A673 (cell line): ENCODE data around the gene EFCAB8. TPM values are rescaled to one million over a fixed set of nuclear protein-coding genes. Genes with fewer than 3 reads are reported as not detected.

Experiments used
- BruUV-seq: library from RNA; stranded (reverse); fragments of 400-500 nt; replicated peaks from 2 replicates; lab custom pipeline; 2021; lab: Mats Ljungman, UMichigan
- CTCF ChIA-PET: fragments of 300-600 bp; sonication (Branson Sonifier 250); formaldehyde crosslinking; loops from one replicate; lab custom pipeline; 2022; ENCODE audit warnings: antibody characterized with exemption; lab: Charles Lee
- POLR2A ChIA-PET: fragments of 300-600 bp; sonication (Branson Sonifier 250); formaldehyde crosslinking; loops from one replicate; lab custom pipeline; 2022; ENCODE audit warnings: antibody characterized with exemption; ENCODE audit not compliant: low non-redundant PET; lab: Charles Lee
- DNase-seq: peaks from one replicate; pipeline ENCODE4 v3.0.0-alpha.2; 2015; ENCODE audit warnings: low spot score
- H3K27ac ChIP-seq: fragments of 200-600 bp; sonication (generic); 2 replicates; pipeline ENCODE4 v1.5.1; 2016; ENCODE audit warnings: mixed run types, low read depth, mild to moderate bottlenecking, mixed read lengths, antibody characterized with exemption, low read length; ENCODE audit not compliant: poor library complexity, severe bottlenecking
- H3K27me3 ChIP-seq: fragments of 200-600 bp; sonication (generic); replicated peaks from 2 replicates; pipeline ENCODE4 v1.6.1; 2017; ENCODE audit warnings: mixed run types, low read depth, mild to moderate bottlenecking, mixed read lengths, antibody characterized with exemption, low read length; ENCODE audit not compliant: insufficient read depth, poor library complexity
- H3K36me3 ChIP-seq: fragments of 200-600 bp; sonication (generic); 2 replicates; pipeline ENCODE4 v1.6.1; 2016; ENCODE audit warnings: mixed run types, mild to moderate bottlenecking, mixed read lengths, antibody characterized with exemption, low read length; ENCODE audit not compliant: insufficient read depth, poor library complexity, severe bottlenecking
- H3K4me1 ChIP-seq: fragments of 200-600 bp; sonication (generic); 2 replicates; pipeline ENCODE4 v1.6.1; 2017; ENCODE audit warnings: mixed run types, mild to moderate bottlenecking, mixed read lengths, antibody characterized with exemption, low read length; ENCODE audit not compliant: insufficient read depth, poor library complexity, severe bottlenecking
- H3K4me3 ChIP-seq: fragments of 200-600 bp; sonication (generic); 2 replicates; pipeline ENCODE4 v1.5.1; 2016; ENCODE audit warnings: low read depth, mixed run types, mild to moderate bottlenecking, mixed read lengths, low read length; ENCODE audit not compliant: poor library complexity, severe bottlenecking
- H3K9me3 ChIP-seq: fragments of 200-600 bp; sonication (generic); 2 replicates; pipeline ENCODE4 v1.6.1; 2016; ENCODE audit warnings: mixed run types, low read depth, mild to moderate bottlenecking, mixed read lengths, antibody characterized with exemption, low read length; ENCODE audit not compliant: poor library complexity, severe bottlenecking
- EZH2 ChIP-seq: fragments of 200-600 bp; sonication (generic); IDR thresholded peaks from 2 replicates; pipeline ENCODE4 v1.6.1; 2017; ENCODE audit warnings: borderline replicate concordance, low read depth, mild to moderate bottlenecking, mixed read lengths, antibody characterized with exemption, low read length; ENCODE audit not compliant: poor library complexity, severe bottlenecking
- intact Hi-C: fragments of 100-400 bp; cut with micrococcal nuclease; formaldehyde crosslinking; loops from one replicate; pipeline ENCODE4 v1.10.0; 2022; ENCODE audit not compliant: unreplicated experiment
- total RNA-seq: library from RNA; stranded (reverse); gene quantifications from 2 replicates; pipeline ENCODE4 v1.2.3, GENCODE V29; 2021
- TF ChIP-seq, protein P1 (sequence below): fragments of 300-800, 200-600 bp; sonication (generic); conservative IDR thresholded peaks from 2 replicates; pipeline ENCODE4 v1.5.1; 2017; ENCODE audit warnings: low read depth, mild to moderate bottlenecking, antibody characterized with exemption, low read length, moderate library complexity, mixed read lengths

The EFCAB8 gene
- total RNA-seq, 1 experiment from 2014 or later, result not detected

GRCh38 chr20:32993496-32994050, 134.8 kb downstream of the EFCAB8 start:
- H3K4me1 ChIP-seq, result no peaks in the 10 kb centered on the region
- H3K27ac ChIP-seq, result no peak overlapping the region
- H3K4me3 ChIP-seq, result no peak overlapping the region
- intact Hi-C loops, result no loop called here
- ChIA-PET CTCF (no interaction called here), POLR2A (no interaction called here)
- H3K36me3 ChIP-seq, result no peaks in the 10 kb centered on the region
- no peak for DNase-seq
- TF ChIP-seq EZH2, result no peak
- TF ChIP-seq, protein P1, sequence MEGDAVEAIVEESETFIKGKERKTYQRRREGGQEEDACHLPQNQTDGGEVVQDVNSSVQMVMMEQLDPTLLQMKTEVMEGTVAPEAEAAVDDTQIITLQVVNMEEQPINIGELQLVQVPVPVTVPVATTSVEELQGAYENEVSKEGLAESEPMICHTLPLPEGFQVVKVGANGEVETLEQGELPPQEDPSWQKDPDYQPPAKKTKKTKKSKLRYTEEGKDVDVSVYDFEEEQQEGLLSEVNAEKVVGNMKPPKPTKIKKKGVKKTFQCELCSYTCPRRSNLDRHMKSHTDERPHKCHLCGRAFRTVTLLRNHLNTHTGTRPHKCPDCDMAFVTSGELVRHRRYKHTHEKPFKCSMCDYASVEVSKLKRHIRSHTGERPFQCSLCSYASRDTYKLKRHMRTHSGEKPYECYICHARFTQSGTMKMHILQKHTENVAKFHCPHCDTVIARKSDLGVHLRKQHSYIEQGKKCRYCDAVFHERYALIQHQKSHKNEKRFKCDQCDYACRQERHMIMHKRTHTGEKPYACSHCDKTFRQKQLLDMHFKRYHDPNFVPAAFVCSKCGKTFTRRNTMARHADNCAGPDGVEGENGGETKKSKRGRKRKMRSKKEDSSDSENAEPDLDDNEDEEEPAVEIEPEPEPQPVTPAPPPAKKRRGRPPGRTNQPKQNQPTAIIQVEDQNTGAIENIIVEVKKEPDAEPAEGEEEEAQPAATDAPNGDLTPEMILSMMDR, result no peak
- H3K9me3 ChIP-seq, result no peaks in the 10 kb centered on the region
- BruUV-seq, result no TSS peak
- no peaks in the 10 kb centered on the region for H3K27me3 ChIP-seq

DNA sequence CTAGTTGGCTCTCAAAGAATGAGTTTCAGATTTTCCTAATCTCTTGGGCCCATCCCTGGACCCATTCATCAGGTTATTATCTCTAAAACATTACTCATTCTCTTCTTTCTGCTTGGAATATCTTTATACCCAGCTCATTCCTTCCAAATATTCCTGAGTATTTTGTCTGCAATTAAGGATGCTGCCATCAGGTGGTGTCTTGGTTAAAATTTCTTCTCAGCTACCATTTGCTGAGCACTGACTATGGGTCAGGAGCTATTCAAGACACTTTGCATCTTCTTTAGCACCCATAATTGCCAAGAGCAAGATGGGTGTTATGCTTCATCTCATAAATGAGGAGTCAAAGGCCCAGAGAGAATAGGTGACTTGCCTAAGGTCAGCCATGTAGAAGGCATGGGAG, 137.1 kb downstream of the EFCAB8 start:
- Histone ChIP-seq H3K36me3 (no peaks in the 10 kb centered on the region), H3K9me3 (no peaks in the 10 kb centered on the region), H3K27ac (no peak overlapping the region), H3K4me3 (no peak overlapping the region), H3K27me3 (no peaks in the 10 kb centered on the region), H3K4me1 (no peaks in the 10 kb centered on the region)
- DNase-seq, result no peak
- BruUV-seq, result no TSS peak
- TF ChIP-seq EZH2, result no peak
- TF ChIP-seq, protein P1, result 0 out of 2 replicates have a peak, but pooled peaks have one; percentile 16
- CTCF ChIA-PET, result no interaction called here
- intact Hi-C loops, result no loop called here
- POLR2A ChIA-PET, result no interaction called here

DNA sequence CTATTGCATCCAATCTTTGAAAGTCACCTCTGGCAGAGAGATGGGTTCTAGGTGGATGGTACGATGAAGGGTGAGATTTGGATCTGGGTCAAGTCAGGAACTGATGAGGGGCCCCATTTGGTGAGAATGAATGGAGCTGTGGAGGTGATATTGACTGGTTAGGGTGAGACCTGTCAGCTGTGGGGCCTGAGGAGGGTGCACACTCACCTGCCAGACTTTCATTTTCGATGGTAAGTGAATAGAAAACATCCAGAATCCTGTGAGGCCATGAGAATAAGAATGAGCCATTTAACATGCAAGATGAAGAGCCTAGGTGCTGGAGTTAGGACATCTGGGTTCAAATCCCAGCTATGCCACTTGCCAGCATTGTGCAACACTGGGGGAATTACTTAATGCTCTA, 138.7 kb downstream of the EFCAB8 start:
- H3K4me1 ChIP-seq, result no peaks in the 10 kb centered on the region
- no peak overlapping the region for H3K27ac ChIP-seq
- DNase-seq, result no peak
- no peak overlapping the region for H3K4me3 ChIP-seq
- intact Hi-C loops, result no loop called here
- ChIA-PET POLR2A (no interaction called here), CTCF (no interaction called here)
- H3K27me3 ChIP-seq, result no peaks in the 10 kb centered on the region
- no peaks in the 10 kb centered on the region for H3K9me3 ChIP-seq
- no TSS peak for BruUV-seq
- no peaks in the 10 kb centered on the region for H3K36me3 ChIP-seq
- TF ChIP-seq, protein P1, result no peak
- TF ChIP-seq EZH2, result no peak
